ENCODE results near the gene MAPK1.

The MAPK1 gene

GRCh38 chr22:21710156-21710555, 157.3 kb downstream of the MAPK1 start:
- Mint-ChIP-seq H3K4me1 (peaks cover 4% of the 10 kb centered on the region), H3K27ac (no peak overlapping the region)

GRCh38 chr22:21709688-21710087, 157.8 kb downstream of the MAPK1 start:
- Mint-ChIP-seq H3K27ac (peak overlapping the region; percentile 10), H3K4me1 (peaks cover 4% of the 10 kb centered on the region), H3K27me3 (no peaks in the 10 kb centered on the region), H3K36me3 (peaks cover 13% of the 10 kb centered on the region), H3K4me3 (no peak overlapping the region), H3K9me3 (no peaks in the 10 kb centered on the region)
- DNase-seq (ENCODE audit: low spot score in 2 of 2) (no peak), ATAC-seq (ENCODE audit: low read depth) (no peak)

More at GRCh38 chr22:21710156-21710555, 157.3 kb downstream of the MAPK1 start:
- Mint-ChIP-seq H3K36me3 (peaks cover 13% of the 10 kb centered on the region), H3K27me3 (no peaks in the 10 kb centered on the region), H3K9me3 (no peaks in the 10 kb centered on the region), H3K4me3 (no peak overlapping the region)
- no peak for ATAC-seq (ENCODE audit: low read depth)
- DNase-seq (ENCODE audit: low spot score in 2 of 2), result no peak

- peaks cover 13% of the 10 kb centered on the region for H3K36me3 Mint-ChIP-seq
- ATAC-seq (ENCODE audit: low read depth) (no peak), DNase-seq (ENCODE audit: low spot score in 2 of 2) (no peak)
- H3K27ac Mint-ChIP-seq, result no peak overlapping the region
- H3K9me3 Mint-ChIP-seq, result no peaks in the 10 kb centered on the region
- H3K4me1 Mint-ChIP-seq, result peaks cover 4% of the 10 kb centered on the region
- no peaks in the 10 kb centered on the region for H3K27me3 Mint-ChIP-seq
- H3K4me3 Mint-ChIP-seq, result no peak overlapping the region
These were observed 158.5 kb downstream of the MAPK1 start for GRCh38 chr22:21708960-21709359.

GRCh38 chr22:21707677-21708076, 159.8 kb downstream of the MAPK1 start:
- Mint-ChIP-seq H3K27me3 (no peaks in the 10 kb centered on the region), H3K9me3 (no peaks in the 10 kb centered on the region), H3K4me1 (peaks cover under 1% of the 10 kb centered on the region), H3K4me3 (no peak overlapping the region), H3K36me3 (peaks cover 17% of the 10 kb centered on the region), H3K27ac (no peak overlapping the region)
- DNase-seq (ENCODE audit: low spot score in 2 of 2) (no peak), ATAC-seq (ENCODE audit: low read depth) (no peak)
